ENCODE data around the gene PPP2R1B. TPM values are rescaled to one million over a fixed set of nuclear protein-coding genes. Genes with fewer than 3 reads are reported as not detected.

Gene PPP2R1B
- total and polyA plus RNA-seq, 2 donors (not counting 1 experiment from before 2014, with no cell fraction given), result 8.2 to 37.0 TPM

GRCh38 chr11:111680486-111681175 is 85.6 kb downstream of the PPP2R1B start:
- Mint-ChIP-seq H3K27ac (no peak overlapping the region), H3K9me3 (ENCODE audit: insufficient read depth) (no peaks in the 10 kb centered on the region), H3K4me3 (no peak overlapping the region), H3K4me1 (no peaks in the 10 kb centered on the region), H3K27me3 (no peaks in the 10 kb centered on the region)
- no peak for DNase-seq
- Histone ChIP-seq H3K27me3 (replicated peaks in 1 of 4; ENCODE audit: control extremely low read depth in 1 of 4, control insufficient read depth in 3 of 4, insufficient read depth in 4 of 4, low read length in 3 of 4) (no peaks in the 10 kb centered on the region), H3K36me3 (replicated peaks in 1 of 2; ENCODE audit: control extremely low read depth in 1 of 2, control insufficient read depth in 1 of 2, extremely low read depth in 1 of 2, insufficient read depth in 2 of 2, low read length in 1 of 2) (peaks cover 0 to 4% of the 10 kb centered on the region in 2 experiments), H3K4me1 (ENCODE audit: control insufficient read depth in 2 of 2, insufficient read depth in 2 of 2, low read length in 2 of 2) (no peaks in the 10 kb centered on the region), H2AFZ (ENCODE audit: insufficient read depth, low read depth, low read length, poor library complexity, severe bottlenecking) (no peak overlapping the region), H3K79me2 (ENCODE audit: control insufficient read depth, insufficient read depth, low read length) (no peaks in the 10 kb centered on the region), H3K4me2 (replicated peaks; ENCODE audit: low read depth, low read length, poor library complexity, severe bottlenecking) (no peak overlapping the region), H3K9me3 (ENCODE audit: control extremely low read depth in 1 of 3, control insufficient read depth in 2 of 3, insufficient read depth in 1 of 3, low read length in 2 of 3) (peaks cover 0 to 5% (median 0%) of the 10 kb centered on the region in 3 donors), H3K4me3 (ENCODE audit: control extremely low read depth in 1 of 5, extremely low read depth in 1 of 5, insufficient read depth in 1 of 5, low read depth in 2 of 5, low read length in 4 of 5) (no peak overlapping the region), H3K27ac (ENCODE audit: low read length in 2 of 2) (no peak overlapping the region), H4K20me1 (ENCODE audit: control insufficient read depth, insufficient read depth, low read length, poor library complexity, severe bottlenecking) (no peaks in the 10 kb centered on the region), H3K9ac (ENCODE audit: low read length) (no peak overlapping the region)
- WGBS (ENCODE audit: insufficient coverage), result no CpG with 5 or more reads among the region's 3 CpGs
- CTCF ChIA-PET, result no interaction called here
- intact Hi-C loops (cut with micrococcal nuclease), result no loop called here
- POLR2A ChIA-PET, result no interaction called here
- ATAC-seq (ENCODE audit: low read depth), result no peak
- TF ChIP-seq EZH2 (IDR thresholded peaks at IDR 0.05; ENCODE audit: borderline replicate concordance, insufficient read depth, low read depth, low read length, poor library complexity, severe bottlenecking) (no peak), CTCF (IDR thresholded peaks at IDR 0.05) (no peak)

Other genes starting within 250 kb of the PPP2R1B start
- not detected in 2 replicates for gene LAYN, start 225.7 kb downstream of the PPP2R1B start, total RNA-seq
- not detected in 2 replicates for gene LAYN, start 225.7 kb downstream of the PPP2R1B start, polyA plus RNA-seq
- gene SIK2, start 163.9 kb downstream of the PPP2R1B start, total RNA-seq, result 20.4 and 21.8 TPM in 2 replicates
- 4.9 and 6.2 TPM in 2 replicates for gene SIK2, start 163.9 kb downstream of the PPP2R1B start, polyA plus RNA-seq
- 23.9 and 29.9 TPM in 2 replicates for gene ALG9, start 105.2 kb upstream of the PPP2R1B start, total RNA-seq
- 21.2 and 22.1 TPM in 2 replicates for gene ALG9, start 105.2 kb upstream of the PPP2R1B start, polyA plus RNA-seq
- 3.1 and 4.2 TPM in 2 replicates for gene FDXACB1, start 112.8 kb upstream of the PPP2R1B start, total RNA-seq
- 4.0 and 5.4 TPM in 2 replicates for gene FDXACB1, start 112.8 kb upstream of the PPP2R1B start, polyA plus RNA-seq
- gene CFAP68, start 113.2 kb upstream of the PPP2R1B start, total RNA-seq, result 7.8 and 8.2 TPM in 2 replicates
- 6.8 and 13.3 TPM in 2 replicates for gene CFAP68, start 113.2 kb upstream of the PPP2R1B start, polyA plus RNA-seq
- gene CRYAB, start 145.4 kb upstream of the PPP2R1B start, total RNA-seq, result not detected in 2 replicates
- not detected in 2 replicates for gene CRYAB, start 145.4 kb upstream of the PPP2R1B start, polyA plus RNA-seq
- not detected in 2 replicates for gene HSPB2, start 146.3 kb upstream of the PPP2R1B start, total RNA-seq
- gene HSPB2, start 146.3 kb upstream of the PPP2R1B start, polyA plus RNA-seq, result not detected in 2 replicates
- not detected in 2 replicates for gene C11orf52, start 152.5 kb upstream of the PPP2R1B start, total RNA-seq
- not detected in 2 replicates for gene C11orf52, start 152.5 kb upstream of the PPP2R1B start, polyA plus RNA-seq
- gene DIXDC1, start 171.0 kb upstream of the PPP2R1B start, total RNA-seq, result 0.78 and 0.99 TPM in 2 replicates
- gene DIXDC1, start 171.0 kb upstream of the PPP2R1B start, polyA plus RNA-seq, result 0.03 and 0.26 TPM in 2 replicates